Bronchial epithelial cell (primary cell): ENCODE measurements around the gene SORCS2. TPM values are rescaled to one million over a fixed set of nuclear protein-coding genes. Genes with fewer than 3 reads are reported as not detected.
"Not testable (repeated sequence)": the region's sequence is repeated elsewhere in the genome, so short reads cannot be mapped to it uniquely, and the experiment has no call there.

ENCODE experiments used
- DNase-seq: peaks from one replicate; pipeline ENCODE4 v3.0.0-alpha.2; 2010; ENCODE audit warnings: low read depth
- FAIRE-seq: peaks from 2 replicates; lab custom pipeline; 2011; peaks lifted over from hg19 to GRCh38; lab: Jason Lieb, UNC
- H3K27me3 ChIP-seq: 2 replicates; pipeline ENCODE4 v1.5.1; 2011; ENCODE audit warnings: low read length; ENCODE audit not compliant: control insufficient read depth, insufficient read depth
- H3K36me3 ChIP-seq: 2 replicates; pipeline ENCODE4 v1.5.1; 2011; ENCODE audit warnings: low read length; ENCODE audit not compliant: control insufficient read depth, insufficient read depth
- H3K4me3 ChIP-seq: 2 replicates; pipeline ENCODE4 v1.5.1; 2011; ENCODE audit warnings: mild to moderate bottlenecking, low read depth, low read length, control low read depth
- CTCF ChIP-seq: IDR thresholded peaks from 2 replicates; pipeline ENCODE4 v1.5.1; 2011; ENCODE audit warnings: mild to moderate bottlenecking, moderate library complexity, low read length, control low read depth, inconsistent platforms; ENCODE audit not compliant: insufficient read depth, severe bottlenecking
- total RNA-seq: library from RNA; depleted of rRNA; stranded (reverse); fragments of >200 nt; gene quantifications from 2 replicates; pipeline ENCODE4 v1.2.1, GENCODE V29; 2014

SORCS2 gene
- total RNA-seq, 1 donor from 2014 or later = under 0.01 TPM

DNA sequence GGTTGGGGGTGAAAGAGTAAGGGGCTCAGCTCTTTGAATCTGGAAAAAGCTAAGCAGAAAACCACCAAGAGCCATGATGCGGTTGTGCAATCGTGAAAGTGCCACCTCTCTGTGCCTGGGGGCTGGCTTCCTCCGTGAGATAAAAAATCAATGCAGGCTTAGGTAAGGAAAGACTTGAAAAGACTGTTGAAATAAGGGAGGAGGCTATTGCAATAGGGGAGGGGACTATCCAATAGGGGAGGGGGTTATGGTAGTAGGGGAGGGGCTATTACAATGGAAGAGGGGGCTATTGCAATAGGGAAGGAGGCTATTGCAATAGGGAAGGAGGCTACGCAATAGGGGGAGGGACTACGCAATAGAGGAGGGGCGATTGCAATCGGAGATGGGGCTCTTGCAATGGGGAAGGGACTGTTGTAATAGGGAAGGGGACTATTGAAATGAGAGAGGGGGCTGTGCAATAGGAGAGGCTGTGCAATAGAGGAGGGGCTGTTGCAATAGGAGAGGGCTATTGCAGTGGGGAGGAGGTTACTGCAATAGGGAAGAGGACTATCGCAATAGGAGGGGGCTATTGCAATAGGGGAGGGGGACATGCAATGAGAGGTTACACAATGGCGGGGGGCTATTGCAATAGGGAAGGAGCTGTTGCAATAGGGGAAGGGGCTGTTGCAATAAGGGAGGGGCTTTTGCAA, 404.7 kb downstream of the SORCS2 start:
- H3K36me3 ChIP-seq = no peaks in the 10 kb centered on the region
- no peaks in the 10 kb centered on the region for H3K27me3 ChIP-seq
- FAIRE-seq (no peak), DNase-seq (no peak)
- no peak overlapping the region for H3K4me3 ChIP-seq
- TF ChIP-seq CTCF = no peak

DNA sequence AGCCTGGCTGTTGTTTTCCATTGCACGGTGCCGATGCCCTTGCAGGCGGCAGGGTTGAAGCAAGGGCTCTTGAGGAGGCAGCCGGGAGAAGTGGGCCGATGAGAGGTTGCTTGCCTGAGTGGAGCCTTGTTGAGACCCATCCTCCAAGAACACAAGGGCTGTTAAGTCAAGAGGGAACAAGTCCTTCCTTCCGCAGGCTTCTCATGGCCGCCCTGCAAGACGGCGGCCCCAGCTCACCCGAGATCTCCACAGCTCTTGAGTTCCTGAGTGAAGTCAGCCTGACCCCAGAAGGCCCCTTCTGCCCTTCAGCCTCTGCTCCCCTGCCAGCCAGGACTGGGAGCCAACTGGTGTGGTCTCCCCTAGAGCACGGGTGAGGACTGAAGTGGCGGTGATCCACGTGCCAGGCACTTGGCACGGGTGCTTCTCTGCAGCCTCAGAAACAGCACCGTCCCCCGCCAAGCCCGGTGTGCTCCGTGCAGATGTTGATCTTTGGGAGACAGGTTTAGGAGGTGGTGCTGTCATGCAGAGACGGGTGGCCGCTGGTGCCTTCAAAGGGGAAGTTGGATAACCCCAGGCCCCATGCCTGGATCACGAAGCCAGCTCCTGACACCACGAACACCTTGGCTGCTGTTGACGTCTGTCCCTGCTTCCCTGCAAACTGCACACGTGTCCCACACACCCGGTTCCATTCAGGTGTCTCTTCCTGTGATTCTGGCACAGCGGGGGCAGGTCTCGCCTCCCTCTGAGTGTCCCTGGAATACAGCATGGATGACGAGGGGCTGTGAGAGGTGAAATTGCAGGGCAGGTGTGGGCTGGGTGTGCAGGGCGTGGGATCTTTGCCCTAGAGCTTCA, 406.8 kb downstream of the SORCS2 start:
- H3K27me3 ChIP-seq = no peaks in the 10 kb centered on the region
- no peak overlapping the region for H3K4me3 ChIP-seq
- H3K36me3 ChIP-seq = no peaks in the 10 kb centered on the region
- FAIRE-seq (no peak), DNase-seq (no peak)
- TF ChIP-seq CTCF = no peak

DNA sequence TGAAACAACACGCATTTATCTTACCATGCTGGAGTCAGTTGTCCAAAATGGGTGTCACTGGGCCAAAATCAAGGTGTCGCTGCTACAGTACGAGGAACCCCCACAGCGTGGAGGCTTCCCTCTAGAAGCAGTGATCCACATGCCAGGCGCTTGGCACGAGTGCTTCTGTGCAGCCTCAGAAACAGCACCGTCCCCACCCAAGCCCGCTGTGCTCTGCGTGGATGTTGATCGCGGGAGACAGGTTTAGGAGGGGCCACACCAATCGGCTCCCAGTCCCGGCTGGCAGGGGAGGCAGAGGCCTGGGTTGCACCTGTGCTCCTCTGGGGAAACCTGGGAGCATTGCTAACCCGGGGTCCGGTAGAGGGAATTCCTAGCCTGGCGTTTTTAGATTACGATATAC, 407.9 kb downstream of the SORCS2 start:
- no peak for TF ChIP-seq CTCF
- DNase-seq (no peak), FAIRE-seq (no peak)
- Histone ChIP-seq H3K4me3 (no peak overlapping the region), H3K36me3 (no peaks in the 10 kb centered on the region), H3K27me3 (no peaks in the 10 kb centered on the region)

DNA sequence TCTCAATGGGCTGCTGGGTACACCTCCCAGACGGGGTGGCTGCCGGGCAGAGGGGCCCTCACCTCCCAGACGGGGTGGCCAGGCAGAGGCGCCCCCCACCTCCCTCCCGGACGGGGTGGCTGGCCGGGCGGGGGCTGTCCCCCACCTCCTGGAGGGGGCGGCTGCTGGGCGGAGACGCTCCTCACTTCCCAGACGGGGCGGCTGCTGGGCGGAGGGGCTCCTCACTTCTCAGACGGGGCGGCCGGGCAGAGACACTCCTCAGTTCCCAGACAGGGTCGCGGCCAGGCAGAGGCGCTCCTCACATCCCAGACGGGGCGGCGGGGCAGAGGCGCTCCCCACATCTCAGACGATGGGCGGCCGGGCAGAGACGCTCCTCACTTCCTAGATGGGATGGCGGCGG, 409.8 kb downstream of the SORCS2 start:
- FAIRE-seq, H3K27me3 ChIP-seq, H3K4me3 ChIP-seq, DNase-seq, H3K36me3 ChIP-seq: not testable (repeated sequence)

DNA sequence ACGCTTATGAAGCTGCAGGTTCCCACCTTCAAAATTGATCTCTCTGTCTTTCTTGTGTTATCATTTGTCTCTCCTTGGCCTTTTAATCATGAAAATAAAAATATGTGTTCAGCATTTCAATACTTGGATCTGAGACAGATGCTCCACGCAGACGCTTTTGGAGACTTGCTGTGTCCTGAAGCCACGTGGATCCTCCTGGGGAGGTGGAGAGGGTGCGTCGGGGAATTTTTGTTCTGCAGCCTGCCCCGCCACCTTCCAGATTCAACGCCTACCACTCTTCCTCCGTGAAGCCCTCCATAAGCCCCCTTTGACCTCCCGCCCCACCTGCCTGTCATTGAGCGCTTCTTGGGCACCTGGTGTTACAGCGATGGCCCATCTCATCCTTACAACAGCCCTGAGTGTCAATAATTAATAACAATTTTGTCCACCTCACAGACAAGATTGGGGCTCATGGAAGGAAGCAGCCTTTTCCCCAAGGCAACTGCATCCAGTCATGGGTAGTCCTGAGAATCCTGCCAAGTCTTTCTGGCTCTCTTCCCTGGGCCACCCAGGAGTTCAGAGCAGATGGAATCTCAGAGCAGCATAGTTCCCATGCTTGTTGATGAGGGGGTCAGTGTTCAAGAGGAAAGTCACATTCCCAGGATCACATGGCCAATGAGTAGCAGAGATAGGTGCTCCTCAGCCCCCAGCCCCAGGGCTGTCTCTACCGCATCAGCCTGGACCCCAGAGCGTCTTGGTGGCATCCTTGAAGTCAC, 415.0 kb downstream of the SORCS2 start:
- no peak for TF ChIP-seq CTCF
- DNase-seq (no peak), FAIRE-seq (no peak)

DNA sequence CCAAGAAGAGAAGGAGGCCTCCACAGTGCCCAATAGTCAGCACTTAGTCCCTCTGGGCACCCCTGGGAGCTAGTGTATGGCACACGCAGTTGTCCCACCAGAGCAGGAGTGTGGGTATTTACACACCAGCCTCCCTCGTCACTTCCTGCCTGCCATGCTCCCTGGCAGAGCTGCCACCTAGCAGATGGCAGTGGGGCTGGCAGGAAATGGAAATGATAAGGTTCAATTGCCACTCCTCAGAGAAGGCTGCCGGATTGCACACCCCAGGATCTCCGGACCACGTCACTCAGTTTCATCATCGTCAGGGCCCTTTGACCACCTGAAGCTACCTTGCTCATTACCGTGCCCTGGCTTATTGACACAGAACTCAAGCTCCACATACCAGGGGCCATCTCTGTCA, 415.7 kb downstream of the SORCS2 start:
- no peak for TF ChIP-seq CTCF
- FAIRE-seq (no peak), DNase-seq (no peak)
- Histone ChIP-seq H3K36me3 (no peaks in the 10 kb centered on the region), H3K4me3 (no peak overlapping the region), H3K27me3 (no peaks in the 10 kb centered on the region)

More for the DNA sequence above, 415.0 kb downstream of the SORCS2 start:
- Histone ChIP-seq H3K4me3 (no peak overlapping the region), H3K27me3 (no peaks in the 10 kb centered on the region), H3K36me3 (no peaks in the 10 kb centered on the region)
